Neural cell (in vitro differentiated cells): Measurements from ENCODE around the gene TOR4A. TPM values are rescaled to one million over a fixed set of nuclear protein-coding genes. Genes with fewer than 3 reads are reported as not detected.

Source experiments
- H2AFZ ChIP-seq: fragments of 200-600, 300-800 bp; sonication (generic), shearing (Covaris generic); 2 replicates; pipeline ENCODE4 v1.6.0; 2014; ENCODE audit warnings: low read depth, mild to moderate bottlenecking, antibody characterized with exemption, low read length, moderate library complexity
- H3F3A ChIP-seq: fragments of 200-600 bp; shearing (Covaris generic); 2 replicates; pipeline ENCODE4 v1.6.1; 2016; ENCODE audit warnings: mild to moderate bottlenecking, moderate library complexity, mixed read lengths, antibody characterized with exemption, low read length; ENCODE audit not compliant: insufficient read depth, poor library complexity, severe bottlenecking
- H3K27ac ChIP-seq: fragments of 200-600, 300-800 bp; sonication (generic), shearing (Covaris generic); 2 replicates; pipeline ENCODE4 v1.5.1; 2014; ENCODE audit warnings: mild to moderate bottlenecking, low read length, moderate library complexity
- H3K27me3 ChIP-seq: fragments of 300-800, 200-600 bp; sonication (generic), shearing (Covaris generic); 2 replicates; pipeline ENCODE4 v1.6.0; 2014; ENCODE audit warnings: mild to moderate bottlenecking, low read depth, low read length, moderate library complexity; ENCODE audit not compliant: insufficient read depth
- H3K36me3 ChIP-seq: fragments of 300-800, 200-600 bp; sonication (generic), shearing (Covaris generic); 2 replicates; pipeline ENCODE4 v1.5.1; 2014; ENCODE audit warnings: mild to moderate bottlenecking, antibody characterized with exemption, low read length, moderate library complexity; ENCODE audit not compliant: insufficient read depth
- H3K4me2 ChIP-seq: fragments of 300-800, 200-600 bp; sonication (generic), shearing (Covaris generic); 2 replicates; pipeline ENCODE4 v1.6.0; 2014; ENCODE audit warnings: mild to moderate bottlenecking, low read length
- H3K4me3 ChIP-seq: fragments of 300-800, 200-600 bp; sonication (generic), shearing (Covaris generic); 2 replicates; pipeline ENCODE4 v1.5.1; 2014; ENCODE audit warnings: mild to moderate bottlenecking, low read length, moderate library complexity
- H3K79me2 ChIP-seq: fragments of 200-600 bp; shearing (Covaris generic); replicated peaks from 2 replicates; pipeline ENCODE4 v1.6.0; 2014; ENCODE audit warnings: mild to moderate bottlenecking, low read length, moderate library complexity; ENCODE audit not compliant: insufficient read depth
- H3K9ac ChIP-seq: fragments of 300-800, 200-600 bp; sonication (generic), shearing (Covaris generic); 2 replicates; pipeline ENCODE4 v1.6.1; 2016; ENCODE audit warnings: mild to moderate bottlenecking, low read length, mixed read lengths
- H3K9me2 ChIP-seq: fragments of 200-600 bp; shearing (Covaris generic); 2 replicates; pipeline ENCODE4 v1.6.1; 2016; ENCODE audit warnings: mild to moderate bottlenecking, low read length, mixed read lengths; ENCODE audit not compliant: insufficient read depth
- H3K9me3 ChIP-seq: fragments of 200-600, 300-800 bp; sonication (generic), shearing (Covaris generic); 2 replicates; pipeline ENCODE4 v1.6.1; 2016; ENCODE audit warnings: mild to moderate bottlenecking, mixed run types, low read length, moderate library complexity, mixed read lengths
- H4K20me1 ChIP-seq: fragments of 200-600 bp; shearing (Covaris generic); 2 replicates; pipeline ENCODE4 v1.6.1; 2016; ENCODE audit warnings: mild to moderate bottlenecking, mixed run types; ENCODE audit not compliant: insufficient read depth
- MXI1 ChIP-seq: fragments of 450-650 bp; conservative IDR thresholded peaks from 2 replicates; pipeline ENCODE4 v1.6.1; 2014; ENCODE audit warnings: antibody characterized with exemption, mild to moderate bottlenecking; ENCODE audit not compliant: poor library complexity, severe bottlenecking
- POLR2AphosphoS5 ChIP-seq: IDR thresholded peaks from 2 replicates; pipeline ENCODE4 v1.6.1; 2012
- SMC3 ChIP-seq: fragments of 450-650 bp; conservative IDR thresholded peaks from 2 replicates; pipeline ENCODE4 v1.6.1; 2014; ENCODE audit warnings: antibody characterized with exemption, mild to moderate bottlenecking, moderate library complexity; ENCODE audit not compliant: poor library complexity
- TAF1 ChIP-seq: IDR thresholded peaks from 2 replicates; pipeline ENCODE4 v1.6.1; 2012; ENCODE audit warnings: low read depth
- polyA plus RNA-seq: library from polyadenylated mRNA; depleted of rRNA; stranded (reverse); fragments of >200 nt; gene quantifications from 2 replicates; pipeline ENCODE4 v1.2.3, GENCODE V29; 2014
- TF ChIP-seq, protein P1 (sequence below): fragments of 450-650 bp; IDR thresholded peaks from 2 replicates; pipeline ENCODE4 v1.5.1; 2014; ENCODE audit warnings: antibody characterized with exemption, mild to moderate bottlenecking, moderate library complexity; ENCODE audit not compliant: poor library complexity, severe bottlenecking
- TF ChIP-seq, protein P2 (sequence below): IDR thresholded peaks from 2 replicates; pipeline ENCODE4 v1.6.1; 2012; ENCODE audit warnings: borderline replicate concordance

The TOR4A gene
- polyA plus RNA-seq, 1 donor from 2014 or later: 0.50 TPM

DNA sequence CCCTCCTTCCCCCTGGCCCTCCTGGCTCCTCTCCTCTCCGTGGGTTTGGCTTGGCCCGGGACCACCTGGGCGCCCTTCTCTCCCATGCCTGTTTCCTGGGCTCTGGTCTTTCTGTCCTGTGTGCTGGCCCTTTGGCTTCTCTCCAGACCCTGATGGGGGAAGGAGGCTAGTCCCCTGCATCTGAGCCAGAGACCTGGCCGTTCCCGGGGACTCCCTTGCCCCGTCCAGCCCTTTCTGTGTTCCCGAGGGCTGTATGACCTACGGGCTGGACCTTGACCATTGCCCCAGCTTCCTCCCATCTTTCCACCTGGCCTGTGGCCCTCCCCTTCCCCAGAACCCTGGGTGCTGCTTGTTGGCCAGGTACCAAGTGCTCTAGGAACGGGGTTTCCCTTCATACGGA lies 14.0 kb upstream of the TOR4A start:
- TF ChIP-seq, protein P1, sequence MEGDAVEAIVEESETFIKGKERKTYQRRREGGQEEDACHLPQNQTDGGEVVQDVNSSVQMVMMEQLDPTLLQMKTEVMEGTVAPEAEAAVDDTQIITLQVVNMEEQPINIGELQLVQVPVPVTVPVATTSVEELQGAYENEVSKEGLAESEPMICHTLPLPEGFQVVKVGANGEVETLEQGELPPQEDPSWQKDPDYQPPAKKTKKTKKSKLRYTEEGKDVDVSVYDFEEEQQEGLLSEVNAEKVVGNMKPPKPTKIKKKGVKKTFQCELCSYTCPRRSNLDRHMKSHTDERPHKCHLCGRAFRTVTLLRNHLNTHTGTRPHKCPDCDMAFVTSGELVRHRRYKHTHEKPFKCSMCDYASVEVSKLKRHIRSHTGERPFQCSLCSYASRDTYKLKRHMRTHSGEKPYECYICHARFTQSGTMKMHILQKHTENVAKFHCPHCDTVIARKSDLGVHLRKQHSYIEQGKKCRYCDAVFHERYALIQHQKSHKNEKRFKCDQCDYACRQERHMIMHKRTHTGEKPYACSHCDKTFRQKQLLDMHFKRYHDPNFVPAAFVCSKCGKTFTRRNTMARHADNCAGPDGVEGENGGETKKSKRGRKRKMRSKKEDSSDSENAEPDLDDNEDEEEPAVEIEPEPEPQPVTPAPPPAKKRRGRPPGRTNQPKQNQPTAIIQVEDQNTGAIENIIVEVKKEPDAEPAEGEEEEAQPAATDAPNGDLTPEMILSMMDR: no peak
- TF ChIP-seq MXI1 (no peak), SMC3 (no peak), POLR2AphosphoS5 (no peak)
- Histone ChIP-seq H3K27ac (no peak overlapping the region), H3K79me2 (no peaks in the 10 kb centered on the region), H2AFZ (no peak overlapping the region), H3F3A (no peaks in the 10 kb centered on the region), H3K9me2 (no peaks in the 10 kb centered on the region), H3K9me3 (no peaks in the 10 kb centered on the region), H3K36me3 (no peaks in the 10 kb centered on the region), H3K27me3 (no peaks in the 10 kb centered on the region), H3K4me3 (no peak overlapping the region), H3K9ac (no peak overlapping the region), H4K20me1 (no peaks in the 10 kb centered on the region), H3K4me2 (no peak overlapping the region)

DNA sequence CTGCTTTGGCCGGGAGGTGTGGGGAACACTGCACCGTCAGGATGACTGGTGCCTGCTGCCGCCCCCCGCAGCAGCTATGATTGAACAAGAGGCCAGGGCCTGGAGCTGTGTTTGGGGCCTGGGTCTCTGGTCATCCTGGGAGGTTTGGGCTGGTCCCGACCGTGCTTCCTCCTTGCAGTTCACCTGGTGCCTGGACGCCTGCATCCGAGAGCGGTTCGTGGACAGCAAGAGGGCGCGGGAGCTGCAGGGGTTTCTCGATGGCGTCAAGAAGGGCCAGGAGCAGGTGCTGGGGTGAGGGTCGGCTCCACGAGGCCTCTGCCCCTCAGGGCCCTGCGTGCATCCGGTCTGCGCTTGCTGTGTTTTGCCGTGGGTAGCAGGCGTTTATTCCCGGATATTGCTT lies 13.5 kb upstream of the TOR4A start:
- Histone ChIP-seq H3K79me2 (no peaks in the 10 kb centered on the region), H3K27ac (no peak overlapping the region), H3F3A (no peaks in the 10 kb centered on the region), H3K36me3 (no peaks in the 10 kb centered on the region), H3K9ac (no peak overlapping the region), H4K20me1 (no peaks in the 10 kb centered on the region), H3K9me3 (no peaks in the 10 kb centered on the region), H3K27me3 (no peaks in the 10 kb centered on the region), H3K4me2 (no peak overlapping the region), H2AFZ (no peak overlapping the region), H3K4me3 (no peak overlapping the region), H3K9me2 (no peaks in the 10 kb centered on the region)
- TF ChIP-seq POLR2AphosphoS5: no peak

DNA sequence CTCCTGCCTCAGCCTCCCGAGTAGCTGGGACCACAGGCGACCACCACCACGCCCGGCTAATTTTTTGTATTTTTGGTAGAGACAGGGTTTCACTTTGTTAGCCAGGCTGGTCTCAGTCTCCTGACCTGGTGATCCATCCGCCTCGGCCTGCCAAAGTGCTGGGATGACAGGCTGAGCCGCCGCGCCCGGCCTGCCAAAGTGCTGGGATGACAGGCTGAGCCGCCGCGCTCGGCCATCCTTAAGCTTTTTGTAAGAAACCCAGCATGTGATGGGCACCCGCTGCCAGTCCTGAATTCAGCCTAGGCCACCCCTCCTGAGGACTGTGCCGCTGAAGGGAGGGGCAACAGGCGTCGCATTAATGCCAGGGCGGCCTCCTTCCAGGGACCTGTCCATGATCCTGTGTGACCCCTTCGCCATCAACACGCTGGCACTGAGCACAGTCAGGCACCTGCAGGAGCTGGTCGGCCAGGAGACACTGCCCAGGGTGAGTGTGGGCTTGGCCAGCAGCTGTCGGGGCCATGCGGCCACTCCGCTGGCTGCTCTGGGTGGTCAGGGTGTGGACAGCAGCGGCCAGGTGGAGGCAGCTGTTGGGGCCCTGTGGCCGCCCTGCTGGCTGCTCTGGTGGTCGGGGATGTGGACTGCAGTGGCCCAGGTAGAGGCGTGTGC lies 11.9 kb upstream of the TOR4A start:
- no peak overlapping the region for H3K4me2 ChIP-seq
- H3K4me3 ChIP-seq: no peak overlapping the region
- no peaks in the 10 kb centered on the region for H3K79me2 ChIP-seq
- no peak overlapping the region for H3K27ac ChIP-seq
- H4K20me1 ChIP-seq: no peaks in the 10 kb centered on the region
- no peaks in the 10 kb centered on the region for H3K9me3 ChIP-seq
- no peaks in the 10 kb centered on the region for H3K36me3 ChIP-seq
- H3K27me3 ChIP-seq: no peaks in the 10 kb centered on the region
- H2AFZ ChIP-seq: no peak overlapping the region
- H3K9me2 ChIP-seq: no peaks in the 10 kb centered on the region
- no peaks in the 10 kb centered on the region for H3F3A ChIP-seq
- no peak overlapping the region for H3K9ac ChIP-seq
- no peak for TF ChIP-seq TAF1
- TF ChIP-seq, protein P2, sequence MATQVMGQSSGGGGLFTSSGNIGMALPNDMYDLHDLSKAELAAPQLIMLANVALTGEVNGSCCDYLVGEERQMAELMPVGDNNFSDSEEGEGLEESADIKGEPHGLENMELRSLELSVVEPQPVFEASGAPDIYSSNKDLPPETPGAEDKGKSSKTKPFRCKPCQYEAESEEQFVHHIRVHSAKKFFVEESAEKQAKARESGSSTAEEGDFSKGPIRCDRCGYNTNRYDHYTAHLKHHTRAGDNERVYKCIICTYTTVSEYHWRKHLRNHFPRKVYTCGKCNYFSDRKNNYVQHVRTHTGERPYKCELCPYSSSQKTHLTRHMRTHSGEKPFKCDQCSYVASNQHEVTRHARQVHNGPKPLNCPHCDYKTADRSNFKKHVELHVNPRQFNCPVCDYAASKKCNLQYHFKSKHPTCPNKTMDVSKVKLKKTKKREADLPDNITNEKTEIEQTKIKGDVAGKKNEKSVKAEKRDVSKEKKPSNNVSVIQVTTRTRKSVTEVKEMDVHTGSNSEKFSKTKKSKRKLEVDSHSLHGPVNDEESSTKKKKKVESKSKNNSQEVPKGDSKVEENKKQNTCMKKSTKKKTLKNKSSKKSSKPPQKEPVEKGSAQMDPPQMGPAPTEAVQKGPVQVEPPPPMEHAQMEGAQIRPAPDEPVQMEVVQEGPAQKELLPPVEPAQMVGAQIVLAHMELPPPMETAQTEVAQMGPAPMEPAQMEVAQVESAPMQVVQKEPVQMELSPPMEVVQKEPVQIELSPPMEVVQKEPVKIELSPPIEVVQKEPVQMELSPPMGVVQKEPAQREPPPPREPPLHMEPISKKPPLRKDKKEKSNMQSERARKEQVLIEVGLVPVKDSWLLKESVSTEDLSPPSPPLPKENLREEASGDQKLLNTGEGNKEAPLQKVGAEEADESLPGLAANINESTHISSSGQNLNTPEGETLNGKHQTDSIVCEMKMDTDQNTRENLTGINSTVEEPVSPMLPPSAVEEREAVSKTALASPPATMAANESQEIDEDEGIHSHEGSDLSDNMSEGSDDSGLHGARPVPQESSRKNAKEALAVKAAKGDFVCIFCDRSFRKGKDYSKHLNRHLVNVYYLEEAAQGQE: no peak
- TF ChIP-seq SMC3: no peak
